ENCODE results near the gene ZEB1. TPM values are rescaled to one million over a fixed set of nuclear protein-coding genes. Genes with fewer than 3 reads are reported as not detected.
A peak's percentile ranks its signal among the peaks of the same experiment; 100 is the strongest.

ZEB1 gene
- total RNA-seq = 10 to 100 TPM; 51.7 to 67.7 (median 57.9) TPM

DNA sequence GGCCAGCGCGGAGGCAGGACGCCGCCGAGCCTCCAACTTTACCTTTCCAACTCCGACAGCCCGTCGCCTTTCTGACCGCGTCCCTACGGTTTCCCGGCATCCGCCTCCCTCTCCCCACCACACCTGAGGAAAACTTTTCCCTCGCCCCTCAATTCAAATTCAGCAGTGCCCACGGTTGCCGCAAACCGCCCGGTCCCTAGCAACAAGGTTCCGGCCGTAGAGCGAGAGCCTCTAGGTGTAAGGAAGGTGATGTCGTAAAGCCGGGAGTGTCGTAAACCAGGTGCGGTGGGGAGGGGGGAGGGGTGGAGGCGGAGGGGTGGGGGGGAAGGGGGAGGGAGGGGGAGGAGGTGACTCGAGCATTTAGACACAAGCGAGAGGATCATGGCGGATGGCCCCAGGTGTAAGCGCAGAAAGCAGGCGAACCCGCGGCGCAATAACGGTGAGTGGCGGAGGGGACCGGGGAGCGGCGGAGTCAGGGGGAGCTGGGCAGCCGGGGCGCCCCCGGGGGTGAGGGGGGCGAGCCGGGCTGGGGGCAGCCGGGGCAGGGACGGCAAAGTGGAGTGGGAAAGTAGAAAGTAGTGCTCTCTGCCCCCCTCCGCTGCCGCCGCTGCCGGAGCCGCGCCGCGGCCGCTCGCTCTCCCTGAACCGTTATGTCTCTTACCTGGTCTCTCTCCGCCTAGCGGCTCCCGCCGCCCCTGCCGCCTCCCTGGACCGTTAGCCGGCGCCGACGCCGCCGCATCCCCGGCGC is at the start of gene ZEB1:
TSS of gene ZEB1 (plus strand) at position 363 of the 748 bp plus-strand sequence. CDS start at position 382, 19 bp downstream.
- Histone ChIP-seq H3K27ac (peak within 1 kb of the TSS; percentile 81 to 98 (median 96)), H3K27me3 (no peaks in the 10 kb centered on the region), H3K9me3 (no peaks in the 10 kb centered on the region), H3K36me3 (no peaks in the 10 kb centered on the region), H3K4me1 (peaks cover 0 to 7% of the 10 kb centered on the region in 2 donors), H3K4me3 (replicated peaks in 1 of 3) (peak within 1 kb of the TSS; percentile 71 to 97 (median 88))
- WGBS, 2 donors = 0% methylated on average over 17 to 54 of the region's 71 CpGs
- peak; percentile 95 to 96 for DNase-seq
- intact Hi-C loops (cut with DNase I) = loop anchor here (5.0 to 10.0 kb wide), 3 partner anchors 284 to 532 kb away; partner anchors contain the start of gene ZNF438
- TF ChIP-seq POLR2A (IDR thresholded peaks at IDR 0.05) = peak; percentile 9 to 63
- peak; percentile 40 to 80 (median 68) for TF ChIP-seq CTCF (IDR thresholded peaks at IDR 0.05)

GRCh38 chr10:31270954-31271353 is 48.1 kb upstream of the ZEB1 start:
- WGBS, 2 donors = 85 to 90% methylated on average over 5 of the region's 5 CpGs
- no peak overlapping the region for H3K27ac ChIP-seq

GRCh38 chr10:31272841-31273240 is 46.2 kb upstream of the ZEB1 start:
- DNase-seq = no peak
- Histone ChIP-seq H3K27me3 (no peaks in the 10 kb centered on the region), H3K9me3 (no peaks in the 10 kb centered on the region), H3K4me3 (replicated peaks in 1 of 3) (no peak overlapping the region), H3K4me1 (no peaks in the 10 kb centered on the region), H3K27ac (no peak overlapping the region), H3K36me3 (no peaks in the 10 kb centered on the region)
- WGBS, 2 donors = 64 to 88% methylated on average over 1 of the region's 1 CpG
- TF ChIP-seq POLR2A (IDR thresholded peaks at IDR 0.05) (no peak), CTCF (IDR thresholded peaks at IDR 0.05) (no peak)
- intact Hi-C loops (cut with DNase I) = no loop called here

More at GRCh38 chr10:31270954-31271353, 48.1 kb upstream of the ZEB1 start:
- no peaks in the 10 kb centered on the region for H3K36me3 ChIP-seq
- no peaks in the 10 kb centered on the region for H3K9me3 ChIP-seq
- TF ChIP-seq CTCF (IDR thresholded peaks at IDR 0.05) (no peak), POLR2A (IDR thresholded peaks at IDR 0.05) (no peak)
- no peaks in the 10 kb centered on the region for H3K4me1 ChIP-seq
- intact Hi-C loops (cut with DNase I) = no loop called here
- H3K4me3 ChIP-seq (replicated peaks in 1 of 3) = no peak overlapping the region
- DNase-seq = no peak
- H3K27me3 ChIP-seq = no peaks in the 10 kb centered on the region

DNA sequence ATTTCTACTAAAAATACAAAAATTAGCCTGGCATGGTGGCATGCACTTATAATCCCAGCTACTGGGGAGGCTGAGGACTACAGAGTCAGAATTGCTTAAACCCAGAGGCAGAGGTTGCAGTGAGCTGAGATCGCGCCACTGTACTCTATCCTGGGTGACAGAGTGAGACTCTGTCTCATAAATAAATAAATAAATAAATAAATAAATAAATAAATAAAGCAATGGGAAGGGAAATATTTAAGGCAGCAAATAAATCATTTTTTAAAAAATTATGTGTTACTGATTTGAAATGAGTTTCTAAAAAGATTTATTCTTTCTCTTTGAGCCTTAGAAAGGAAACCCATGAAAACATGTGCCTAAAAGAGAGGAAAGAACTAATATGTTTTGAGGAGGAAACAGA is 45.2 kb upstream of the ZEB1 start:
- H3K27ac ChIP-seq = no peak overlapping the region
- DNase-seq = no peak
- H3K4me3 ChIP-seq (replicated peaks in 1 of 3) = no peak overlapping the region
- H3K4me1 ChIP-seq = no peaks in the 10 kb centered on the region
- TF ChIP-seq CTCF (IDR thresholded peaks at IDR 0.05) = no peak
- no peak for TF ChIP-seq POLR2A (IDR thresholded peaks at IDR 0.05)
- intact Hi-C loops (cut with DNase I) = no loop called here
- no peaks in the 10 kb centered on the region for H3K27me3 ChIP-seq
- H3K9me3 ChIP-seq = no peaks in the 10 kb centered on the region
- WGBS, 2 donors = 99% methylated on average over 2 of the region's 2 CpGs
- no peaks in the 10 kb centered on the region for H3K36me3 ChIP-seq

- H3K36me3 ChIP-seq = no peaks in the 10 kb centered on the region
- WGBS, 2 donors = 96 to 97% methylated on average over 2 of the region's 2 CpGs
- no peak overlapping the region for H3K4me3 ChIP-seq (replicated peaks in 1 of 3)
- no peak overlapping the region for H3K27ac ChIP-seq
- H3K4me1 ChIP-seq = no peaks in the 10 kb centered on the region
- no peaks in the 10 kb centered on the region for H3K9me3 ChIP-seq
- intact Hi-C loops (cut with DNase I) = no loop called here
- DNase-seq = no peak
- no peaks in the 10 kb centered on the region for H3K27me3 ChIP-seq
- no peak for TF ChIP-seq CTCF (IDR thresholded peaks at IDR 0.05)
- TF ChIP-seq POLR2A (IDR thresholded peaks at IDR 0.05) = no peak
Measured at GRCh38 chr10:31274310-31274709, 44.7 kb upstream of the ZEB1 start.
